ENCODE data around the gene MAPK10.

The MAPK10 gene

GRCh38 chr4:86184216-86184900 lies 175.5 kb downstream of the MAPK10 start:
- TF ChIP-seq CTCF (IDR thresholded peaks at IDR 0.05), result no peak

GRCh38 chr4:86181585-86181984 lies 178.3 kb downstream of the MAPK10 start:
- TF ChIP-seq CTCF (IDR thresholded peaks at IDR 0.05), result no peak

- TF ChIP-seq CTCF (IDR thresholded peaks at IDR 0.05), result no peak
These were observed 181.6 kb downstream of the MAPK10 start for GRCh38 chr4:86178211-86178610.

GRCh38 chr4:86174506-86174905 lies 185.3 kb downstream of the MAPK10 start:
- TF ChIP-seq CTCF (IDR thresholded peaks at IDR 0.05), result no peak

- no peak for TF ChIP-seq CTCF (IDR thresholded peaks at IDR 0.05)
These were observed 199.4 kb downstream of the MAPK10 start for GRCh38 chr4:86160426-86160825.

- no peak for TF ChIP-seq CTCF (IDR thresholded peaks at IDR 0.05)
These were observed 200.6 kb downstream of the MAPK10 start for GRCh38 chr4:86159216-86159615.

GRCh38 chr4:86156531-86156930 lies 203.3 kb downstream of the MAPK10 start:
- no peak for TF ChIP-seq CTCF (IDR thresholded peaks at IDR 0.05)

- TF ChIP-seq CTCF (IDR thresholded peaks at IDR 0.05), result no peak
These were observed 204.1 kb downstream of the MAPK10 start for GRCh38 chr4:86155766-86156165.

All from LNCAP (cell line).